GM21528 (cell line): ENCODE measurements around the gene HOXD1.

Source experiments
- ATAC-seq: cut with Tn5 transposase; IDR thresholded peaks from one replicate; pipeline ENCODE4 v1.9.1; 2021; ENCODE audit warnings: mild to moderate bottlenecking, moderate library complexity; ENCODE audit not compliant: unreplicated experiment, low FRiP score

Gene HOXD1

DNA sequence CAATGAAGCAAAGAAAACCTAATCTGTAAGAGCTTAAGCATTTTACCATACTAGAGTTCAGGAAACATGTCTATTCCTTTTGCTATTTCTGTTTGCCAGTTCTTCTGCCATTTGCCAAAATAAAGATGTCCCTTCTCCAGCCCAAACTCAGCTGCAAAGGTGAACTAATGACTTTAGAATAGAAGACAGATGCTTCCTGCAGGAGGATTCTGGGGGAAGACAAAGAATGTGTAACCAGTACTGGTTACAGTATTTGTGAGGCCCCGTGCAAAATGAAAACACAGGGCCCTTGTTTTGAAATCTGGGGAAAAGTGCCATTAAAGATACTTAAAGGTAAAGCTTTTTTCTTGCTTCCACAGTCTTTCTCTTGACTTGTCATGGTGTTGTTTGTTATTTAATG is 46.5 kb downstream of the HOXD1 start:
- no peak for ATAC-seq

DNA sequence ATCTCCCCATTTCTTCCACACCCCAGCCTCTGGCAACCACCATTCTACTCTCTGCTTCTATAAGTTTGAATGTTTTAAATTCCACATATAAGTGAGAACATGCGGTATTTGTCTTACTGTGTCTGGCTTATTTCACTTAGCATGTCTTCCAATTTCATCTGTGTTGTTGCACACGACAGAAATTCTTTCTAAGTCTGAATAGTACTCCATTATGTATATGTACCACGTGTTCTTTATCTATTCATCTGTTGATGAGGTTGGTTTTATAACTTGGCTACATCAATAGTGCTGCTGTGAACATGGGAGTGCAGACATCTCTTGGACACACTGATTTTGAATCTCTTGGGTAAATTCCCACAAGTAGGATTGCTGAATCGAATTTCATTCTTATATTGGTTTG is 49.0 kb downstream of the HOXD1 start:
- ATAC-seq, result no peak

DNA sequence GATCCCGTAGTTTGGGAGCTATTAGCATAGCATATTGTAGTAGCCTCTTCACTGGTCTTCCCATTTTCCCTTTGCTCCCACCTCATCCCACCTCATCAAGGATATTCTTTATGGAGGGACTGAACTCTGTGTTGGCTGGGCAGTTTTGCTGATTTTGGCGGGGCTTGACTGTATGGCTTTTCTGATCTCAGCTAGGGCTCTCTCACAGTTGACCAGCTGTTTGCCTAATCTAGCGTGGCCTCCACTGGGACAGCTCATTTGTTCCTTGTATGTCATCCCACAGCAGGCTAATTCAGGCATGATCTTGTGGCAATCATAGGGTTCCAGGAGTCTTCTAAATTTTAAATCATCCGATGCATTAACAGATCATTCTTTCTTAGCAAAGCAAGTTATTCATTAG is 50.6 kb downstream of the HOXD1 start:
- no peak for ATAC-seq

DNA sequence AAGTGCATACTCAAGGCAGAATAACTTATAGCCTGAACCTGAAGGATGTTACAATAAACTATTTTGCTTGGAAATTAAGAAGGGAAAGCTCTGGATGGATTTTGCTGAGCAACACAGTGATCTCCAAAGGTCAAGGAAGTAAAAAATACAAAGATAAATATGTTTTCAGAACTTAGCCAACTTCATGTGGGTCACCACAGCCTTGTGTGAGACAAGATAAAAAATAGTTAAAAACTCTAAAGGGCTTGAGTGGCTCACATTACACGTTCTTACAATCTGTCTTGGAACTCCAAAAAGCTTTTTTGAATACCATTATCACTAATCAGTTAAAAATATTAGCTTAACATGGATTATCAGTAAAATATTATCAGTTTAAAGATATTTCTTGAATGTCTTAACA is 51.8 kb downstream of the HOXD1 start:
- ATAC-seq, result no peak
